ENCODE measurements around the gene PRM1. TPM values are rescaled to one million over a fixed set of nuclear protein-coding genes. Genes with fewer than 3 reads are reported as not detected.
A peak's percentile ranks its signal among the peaks of the same experiment; 100 is the strongest.

The PRM1 gene
- total and polyA plus RNA-seq, 2 of the 13 experiments (the other 11 are each of a cell fraction or from before 2014, with no cell fraction given), result not detected

GRCh38 chr16:11312718-11313492, 31.8 kb upstream of the PRM1 start (continued):
- TF ChIP-seq AHDC1 (CRISPR knock-in tag; IDR thresholded peaks at IDR 0.05; ENCODE audit: borderline replicate concordance), result no peak
- TF ChIP-seq ZNF550 (CRISPR knock-in tag; IDR thresholded peaks at IDR 0.05; ENCODE audit: borderline replicate concordance), result no peak
- TF ChIP-seq MXD1 (CRISPR knock-in tag; IDR thresholded peaks at IDR 0.05), result 0 out of 2 replicates have a peak, but pooled peaks have one; percentile 18
- TF ChIP-seq HNF1A (IDR thresholded peaks at IDR 0.05; ENCODE audit: low read depth), result no peak
- no peak for TF ChIP-seq HNF1A (CRISPR knock-in tag; IDR thresholded peaks at IDR 0.05; ENCODE audit: borderline replicate concordance)
- no peak for TF ChIP-seq ZNF260 (CRISPR knock-in tag; IDR thresholded peaks at IDR 0.05; ENCODE audit: borderline replicate concordance, low read depth)
- no peak for TF ChIP-seq SKIL (CRISPR knock-in tag; IDR thresholded peaks at IDR 0.05; ENCODE audit: borderline replicate concordance)
- no peak; the same call in 1 of the 2 replicates for TF ChIP-seq HBP1 (CRISPR knock-in tag; IDR thresholded peaks at IDR 0.05; ENCODE audit: low read depth)
- TF ChIP-seq ZNF589 (CRISPR knock-in tag; conservative IDR thresholded peaks at IDR 0.05), result no peak
- TF ChIP-seq JUND (CRISPR knock-in tag; IDR thresholded peaks at IDR 0.05), result no peak; the same call in 1 of the 2 replicates
- 0 out of 2 replicates have a peak, but pooled peaks have one; percentile 4 for TF ChIP-seq ZNF704 (CRISPR knock-in tag; IDR thresholded peaks at IDR 0.05; ENCODE audit: borderline replicate concordance)
